Measurements from ENCODE around the gene CASP7.

CASP7 gene

DNA sequence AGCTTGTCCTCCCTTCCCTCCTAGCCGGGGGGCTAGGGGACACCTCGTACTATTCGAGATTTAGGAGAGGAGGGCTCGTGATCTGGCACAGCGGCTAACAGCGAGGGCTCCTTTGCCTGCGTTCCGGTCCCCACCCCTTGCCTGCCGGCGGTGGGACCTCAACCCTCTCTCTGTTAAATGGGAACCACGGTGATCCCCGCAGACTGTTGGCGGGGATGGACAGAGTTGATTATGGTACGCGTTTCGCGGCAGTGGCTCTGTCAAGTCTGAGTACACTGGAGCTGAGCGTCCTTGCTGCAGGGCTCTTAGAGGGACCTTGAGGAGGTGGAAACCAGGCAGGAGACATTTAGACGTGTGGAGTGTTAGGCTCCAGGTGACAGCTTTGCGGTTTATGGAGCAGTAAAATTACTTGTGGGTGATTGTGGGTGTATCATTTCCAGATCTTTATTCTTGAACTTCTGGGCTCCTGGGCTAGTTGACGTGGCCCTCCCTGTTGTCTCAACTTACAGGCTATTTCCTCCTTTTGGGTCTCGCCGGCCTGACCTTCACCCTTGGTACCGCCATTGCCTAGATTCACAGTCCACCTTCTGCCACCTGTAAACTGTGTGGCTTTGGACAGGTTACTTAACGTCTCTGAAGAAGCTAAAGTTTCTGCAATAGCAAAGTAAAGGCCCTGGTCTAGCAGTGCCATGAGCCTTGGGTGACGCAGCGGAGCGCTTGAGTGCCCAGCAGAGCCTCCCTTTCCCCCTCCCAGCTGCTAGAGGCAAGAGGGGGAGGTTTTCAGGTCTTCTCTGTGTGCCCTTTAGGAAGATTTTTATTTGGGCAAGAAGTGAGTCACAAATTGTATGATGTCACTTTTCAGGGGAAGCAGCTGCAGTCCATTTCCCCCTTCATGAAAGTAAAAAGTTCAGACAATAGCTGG is 739 bp downstream of the CASP7 start:
- TF ChIP-seq, protein P1, sequence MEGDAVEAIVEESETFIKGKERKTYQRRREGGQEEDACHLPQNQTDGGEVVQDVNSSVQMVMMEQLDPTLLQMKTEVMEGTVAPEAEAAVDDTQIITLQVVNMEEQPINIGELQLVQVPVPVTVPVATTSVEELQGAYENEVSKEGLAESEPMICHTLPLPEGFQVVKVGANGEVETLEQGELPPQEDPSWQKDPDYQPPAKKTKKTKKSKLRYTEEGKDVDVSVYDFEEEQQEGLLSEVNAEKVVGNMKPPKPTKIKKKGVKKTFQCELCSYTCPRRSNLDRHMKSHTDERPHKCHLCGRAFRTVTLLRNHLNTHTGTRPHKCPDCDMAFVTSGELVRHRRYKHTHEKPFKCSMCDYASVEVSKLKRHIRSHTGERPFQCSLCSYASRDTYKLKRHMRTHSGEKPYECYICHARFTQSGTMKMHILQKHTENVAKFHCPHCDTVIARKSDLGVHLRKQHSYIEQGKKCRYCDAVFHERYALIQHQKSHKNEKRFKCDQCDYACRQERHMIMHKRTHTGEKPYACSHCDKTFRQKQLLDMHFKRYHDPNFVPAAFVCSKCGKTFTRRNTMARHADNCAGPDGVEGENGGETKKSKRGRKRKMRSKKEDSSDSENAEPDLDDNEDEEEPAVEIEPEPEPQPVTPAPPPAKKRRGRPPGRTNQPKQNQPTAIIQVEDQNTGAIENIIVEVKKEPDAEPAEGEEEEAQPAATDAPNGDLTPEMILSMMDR (IDR thresholded peaks at IDR 0.05): no peak

DNA sequence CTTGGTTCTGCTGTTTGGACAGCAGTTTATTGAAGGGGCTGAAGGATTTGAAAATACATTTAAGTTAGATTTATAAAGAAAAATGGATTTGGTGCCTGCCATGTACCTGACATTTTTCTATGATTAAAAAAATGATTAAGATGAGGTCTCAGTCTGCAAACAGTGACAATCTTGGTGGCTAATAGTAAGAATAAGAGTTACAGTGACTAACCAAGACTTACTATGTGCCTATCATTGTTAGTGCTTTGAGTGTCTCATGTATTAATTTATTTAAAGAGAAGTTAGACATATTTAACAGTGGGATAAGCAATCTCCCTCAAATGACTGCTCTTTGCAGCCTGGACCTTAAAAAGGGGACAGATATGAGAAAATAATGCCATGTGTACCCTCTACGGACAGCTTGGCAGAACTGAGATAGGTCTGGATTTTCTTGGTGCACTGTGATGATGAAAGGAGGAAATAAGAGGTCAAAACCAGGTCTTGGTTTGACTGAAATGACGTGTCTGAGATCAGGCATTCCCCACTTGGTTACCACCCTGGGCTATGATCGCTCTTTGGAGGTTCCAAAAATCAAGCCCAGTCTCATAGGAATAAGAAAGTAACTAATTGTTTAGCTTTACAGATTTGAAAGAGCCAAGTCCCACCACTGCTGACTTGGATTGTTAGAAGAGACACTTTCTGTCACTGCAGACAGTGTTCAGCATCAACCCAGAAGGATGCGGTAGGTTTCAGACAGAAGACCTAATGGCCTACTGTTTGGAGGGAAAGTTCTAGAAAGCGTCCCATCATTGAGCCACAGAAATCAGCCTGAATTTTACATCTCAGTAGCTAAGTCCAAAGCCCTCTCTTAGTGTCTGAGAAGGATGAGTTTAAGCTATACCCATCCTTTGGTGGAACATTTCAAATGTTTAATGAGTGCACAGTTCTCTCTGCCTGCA is 2.1 kb downstream of the CASP7 start:
- TF ChIP-seq, protein P1 (IDR thresholded peaks at IDR 0.05): no peak

DNA sequence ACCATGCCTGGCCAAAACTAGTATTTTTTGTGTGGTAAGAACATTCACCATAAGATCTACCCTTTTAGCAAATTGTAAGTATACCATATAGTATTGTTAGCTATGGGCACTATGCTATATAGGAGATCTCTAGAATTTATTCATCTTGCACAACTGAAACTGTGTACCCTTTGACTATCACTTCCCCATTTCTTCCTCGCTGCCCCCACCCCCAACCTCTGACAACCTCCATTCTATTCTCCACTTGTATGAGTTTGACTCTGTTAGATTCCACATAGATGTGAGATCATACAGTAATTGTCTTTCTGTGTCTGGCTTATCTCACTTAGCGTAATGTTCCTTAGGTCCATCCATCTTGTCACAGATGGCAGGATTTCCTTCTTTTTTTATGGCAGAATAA is 3.6 kb downstream of the CASP7 start:
- TF ChIP-seq, protein P1 (IDR thresholded peaks at IDR 0.05): no peak

DNA sequence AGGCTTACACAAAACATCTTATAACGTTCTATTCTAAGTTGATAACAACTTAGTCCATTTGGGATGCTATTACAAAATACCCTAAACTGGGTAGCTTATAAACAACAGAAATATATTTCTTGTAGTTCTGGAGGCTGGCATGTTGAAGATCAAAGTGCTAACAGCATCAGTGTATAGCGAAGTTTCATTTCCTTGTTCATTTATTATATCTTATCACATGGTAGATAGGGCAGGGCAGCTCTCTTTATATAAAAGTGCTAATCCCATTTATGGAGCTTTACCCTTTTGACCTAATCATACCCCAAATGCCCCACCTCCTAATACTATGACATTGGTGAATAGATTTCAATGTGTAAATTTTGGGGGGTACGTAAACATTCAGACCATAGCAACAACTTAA is 6.3 kb downstream of the CASP7 start:
- TF ChIP-seq, protein P1 (IDR thresholded peaks at IDR 0.05): no peak

DNA sequence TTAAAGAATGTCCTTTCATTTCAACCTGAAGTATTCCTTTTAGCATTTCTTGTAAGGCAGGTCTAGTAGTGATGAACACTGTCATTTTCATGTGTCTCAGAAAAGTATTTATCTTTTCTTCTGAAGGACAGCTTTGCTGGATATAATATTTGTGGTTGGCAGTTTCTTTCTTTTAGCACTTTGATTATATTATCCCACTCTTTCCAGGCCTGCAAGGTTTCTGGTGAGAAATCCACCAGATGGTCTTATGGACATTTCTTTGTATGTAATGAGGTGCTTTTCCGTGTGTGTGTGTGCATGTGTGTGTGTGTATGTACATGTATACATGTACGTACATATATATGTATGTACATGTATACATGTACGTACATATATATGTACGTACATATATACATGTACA is 7.3 kb downstream of the CASP7 start:
- TF ChIP-seq, protein P1 (IDR thresholded peaks at IDR 0.05): no peak

DNA sequence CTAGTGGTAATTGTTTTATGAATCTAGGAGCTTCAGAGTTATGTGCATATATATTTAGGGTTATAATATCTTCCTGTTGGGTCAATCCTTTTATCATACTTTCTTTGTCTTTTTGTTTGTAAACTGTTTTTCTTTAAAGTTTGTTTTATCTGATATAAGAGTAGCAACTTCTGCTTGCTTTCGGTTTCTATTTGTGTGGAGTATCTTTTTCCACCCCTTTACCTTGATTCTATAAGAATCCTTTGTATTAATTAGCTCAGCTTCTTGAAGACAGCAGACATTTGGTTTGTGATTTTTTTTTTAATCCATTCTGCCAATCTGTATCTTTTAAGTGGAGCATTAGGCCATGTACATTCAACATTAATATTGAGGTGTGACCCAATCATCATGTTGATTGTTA is 9.3 kb downstream of the CASP7 start:
- TF ChIP-seq, protein P1 (IDR thresholded peaks at IDR 0.05): no peak

DNA sequence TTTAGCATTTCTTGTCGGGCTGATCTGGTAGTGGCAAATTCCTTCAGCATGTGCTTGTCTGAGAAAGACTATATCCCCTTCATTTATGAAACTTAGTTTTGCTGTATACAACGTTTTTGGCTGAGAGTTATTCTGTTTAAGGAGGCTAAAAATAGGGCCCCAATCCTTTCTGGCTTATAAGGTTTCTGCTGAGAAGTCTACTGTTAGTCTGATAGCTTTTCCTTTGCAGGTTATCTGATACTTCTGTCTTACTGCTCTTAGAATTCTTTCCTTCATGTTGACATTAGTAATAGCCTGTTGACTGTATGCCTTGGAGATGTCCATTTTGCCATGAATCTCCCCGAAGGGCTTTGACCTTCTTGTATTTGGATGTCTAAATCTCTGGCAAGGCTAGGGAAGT is 9.9 kb downstream of the CASP7 start:
- TF ChIP-seq, protein P1 (IDR thresholded peaks at IDR 0.05): no peak
